Activated T-cell treated with anti-CD3 and anti-CD28 coated beads for 4 hours (primary cell): ENCODE results near the gene GSTK1.
A peak's percentile ranks its signal among the peaks of the same experiment; 100 is the strongest.
"Not testable (repeated sequence)": the region's sequence is repeated elsewhere in the genome, so short reads cannot be mapped to it uniquely, and the experiment has no call there.

Experiments used
- DNase-seq: peaks from one replicate; pipeline ENCODE4 v3.0.0-alpha.2; 2020

GSTK1 gene

DNA sequence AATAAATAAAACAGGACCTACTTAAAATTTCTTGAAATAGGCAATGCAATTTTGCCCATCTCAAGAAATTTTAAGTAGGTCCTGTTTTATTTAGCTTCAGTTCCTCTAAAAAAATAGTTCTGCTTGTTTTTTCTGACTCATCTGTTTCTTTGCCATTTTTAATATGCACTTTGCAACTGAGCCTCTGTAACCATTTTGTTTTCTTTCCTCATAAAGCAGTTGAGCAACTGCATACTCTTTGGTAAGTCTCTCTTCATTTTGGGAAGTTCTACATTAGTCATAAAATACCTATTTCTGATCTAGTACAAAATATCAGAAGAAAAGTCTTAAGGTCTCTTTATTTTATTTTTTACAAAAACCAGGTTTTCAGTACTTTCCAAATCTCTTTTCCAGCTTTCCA is 23.4 kb upstream of the GSTK1 start:
- no peak for DNase-seq

DNA sequence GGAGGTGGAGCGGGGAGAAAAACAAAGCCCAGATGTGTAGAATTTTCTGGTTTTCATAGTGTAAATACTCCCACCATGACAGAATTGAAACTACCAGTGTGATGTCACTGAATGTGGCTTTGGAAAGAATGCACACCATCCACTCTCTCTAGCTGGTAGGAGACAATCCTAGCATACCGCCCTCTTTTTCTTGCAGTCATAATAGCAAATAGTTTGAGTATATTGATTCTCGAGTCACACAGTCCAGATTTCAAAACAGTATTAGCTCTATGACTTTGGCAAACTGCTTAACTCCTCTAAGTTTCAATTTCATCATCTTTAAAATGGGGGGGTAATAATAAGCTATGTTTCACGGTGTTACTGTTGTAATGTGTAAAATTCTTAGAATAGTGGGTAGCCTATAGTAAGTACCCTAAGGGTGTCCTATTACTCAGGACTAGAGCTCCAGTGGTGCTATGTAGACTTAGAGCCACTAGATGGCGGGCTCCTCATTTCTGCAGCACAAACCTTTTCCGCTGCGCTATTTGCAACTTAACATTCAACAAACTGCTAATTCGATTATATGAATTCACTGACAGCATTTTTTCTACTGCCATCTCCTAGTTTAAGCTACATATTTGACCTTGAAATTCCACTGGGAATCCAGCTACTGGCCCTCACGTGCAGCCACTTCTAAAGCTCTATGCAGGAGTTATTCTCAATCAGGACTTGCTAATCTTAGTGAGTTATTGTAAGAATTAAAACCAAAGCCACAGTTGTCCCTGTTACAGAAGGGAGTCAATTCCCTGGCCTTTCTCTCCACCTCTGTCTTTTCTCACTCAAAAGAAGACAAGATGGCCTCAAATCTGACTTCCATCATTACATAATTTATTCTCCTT is 22.7 kb upstream of the GSTK1 start:
- peak; percentile 64 for DNase-seq

DNA sequence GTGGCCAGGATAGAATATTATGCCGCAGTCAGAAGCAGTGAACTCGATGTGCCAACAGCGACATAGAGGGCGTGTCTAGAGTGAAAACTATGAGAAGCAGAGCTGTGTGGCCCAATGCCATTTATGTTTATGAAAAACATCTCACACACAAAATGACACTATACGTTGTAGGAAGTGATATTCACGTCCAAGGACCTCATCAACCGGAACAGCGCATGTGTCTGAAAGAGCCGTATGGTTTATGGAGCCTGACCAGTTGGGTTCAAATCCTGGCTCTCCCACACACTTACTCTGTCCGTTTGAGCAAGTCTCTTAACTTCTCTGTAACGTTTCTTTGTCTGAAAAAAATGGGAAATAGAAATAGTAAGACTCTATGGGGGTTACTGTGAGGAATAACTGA is 20.9 kb upstream of the GSTK1 start:
- DNase-seq: no peak

DNA sequence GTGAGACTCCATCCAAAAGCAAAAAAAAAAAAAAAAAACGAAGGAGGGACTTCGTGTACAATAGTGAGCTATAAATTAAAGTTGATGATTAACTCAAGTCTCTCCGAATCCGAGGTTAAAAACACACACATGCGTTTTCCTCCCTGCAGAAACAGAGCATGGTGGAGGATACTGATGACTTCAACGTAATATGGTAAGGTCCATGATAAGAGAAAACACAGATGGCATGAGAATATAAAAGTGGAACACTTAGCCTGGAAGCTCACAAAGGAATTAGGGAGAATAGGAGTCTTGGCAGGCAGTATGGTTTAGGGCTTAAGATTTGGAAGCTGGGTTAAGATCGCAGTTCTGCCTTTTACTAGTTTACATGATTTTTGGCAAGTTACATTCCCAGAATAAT is 20.1 kb upstream of the GSTK1 start:
- no peak for DNase-seq

DNA sequence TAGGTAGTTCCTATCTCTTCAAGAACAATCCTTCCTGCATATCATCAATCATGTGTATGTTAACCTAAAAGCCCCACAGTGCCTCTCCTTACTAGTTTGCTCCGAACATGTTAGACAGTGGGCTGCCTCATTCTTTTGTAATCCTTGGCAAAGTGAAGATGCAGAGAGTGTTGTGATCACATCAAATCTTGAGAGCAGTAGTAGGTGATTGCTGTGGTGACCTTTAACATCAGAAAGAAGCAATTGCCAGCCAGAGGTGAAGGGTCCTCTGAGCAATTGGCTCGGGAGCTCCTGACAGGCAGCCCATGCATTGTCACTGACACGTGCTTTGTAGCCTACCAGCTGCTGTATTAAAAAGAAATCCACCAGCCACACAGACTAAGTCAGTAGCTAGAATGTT is 19.6 kb upstream of the GSTK1 start:
- DNase-seq: no peak

DNA sequence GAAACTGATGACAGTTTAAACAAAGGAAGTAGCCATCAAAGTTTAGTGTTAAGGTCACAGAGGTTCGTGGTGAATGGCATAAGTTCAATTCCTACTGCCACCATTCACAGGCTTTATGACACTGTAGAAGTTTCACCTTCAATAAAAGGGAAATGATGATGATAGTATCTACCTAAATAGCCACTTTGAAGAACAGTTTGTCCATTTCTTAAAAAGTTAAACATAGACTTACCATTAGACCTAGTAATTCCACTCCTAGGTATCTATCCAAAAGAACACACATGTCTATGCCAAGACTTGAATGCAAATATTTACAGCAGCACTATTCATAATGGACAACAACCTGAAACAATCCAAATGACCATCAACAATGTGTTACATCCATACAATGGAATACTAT is 18.9 kb upstream of the GSTK1 start:
- DNase-seq: no peak

DNA sequence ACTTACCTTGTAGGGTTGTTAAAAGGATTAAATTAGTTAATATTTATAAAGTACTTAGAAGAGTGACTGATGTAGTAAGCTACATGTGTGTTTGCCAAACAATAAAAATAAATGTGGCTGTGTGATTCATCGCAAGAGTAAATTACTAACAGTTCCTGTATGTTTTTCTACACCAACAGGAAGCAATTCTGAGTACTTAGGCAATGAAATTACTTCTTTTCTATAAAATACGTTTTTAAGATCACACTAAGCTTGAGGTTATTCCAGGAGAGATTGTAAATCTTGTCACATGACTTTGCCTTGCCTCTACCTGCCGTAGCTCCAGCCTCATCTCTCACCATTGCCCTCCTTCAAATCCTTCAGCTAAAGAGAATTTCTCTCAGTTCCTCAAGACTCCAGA is 18.1 kb upstream of the GSTK1 start:
- DNase-seq: no peak

DNA sequence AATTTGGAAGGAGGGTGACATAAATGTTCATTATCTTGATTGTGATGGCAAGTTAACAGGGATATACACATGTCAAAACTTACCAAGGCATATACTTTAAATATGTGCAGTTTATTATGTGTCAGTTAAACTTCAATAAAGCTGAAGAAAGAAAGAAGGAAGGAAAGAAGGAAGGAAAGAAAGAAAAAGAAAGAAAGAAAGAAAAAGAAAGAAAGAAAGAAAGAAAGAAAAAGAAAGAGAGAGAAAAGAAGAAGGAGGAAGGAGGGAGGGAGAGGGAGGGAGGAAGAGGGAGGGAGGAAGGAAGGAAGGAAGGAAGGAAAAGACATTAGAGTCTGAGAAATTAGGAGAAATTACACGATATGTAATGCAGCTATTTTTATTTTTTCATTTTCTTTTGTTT is 15.9 kb upstream of the GSTK1 start:
- DNase-seq: no peak

DNA sequence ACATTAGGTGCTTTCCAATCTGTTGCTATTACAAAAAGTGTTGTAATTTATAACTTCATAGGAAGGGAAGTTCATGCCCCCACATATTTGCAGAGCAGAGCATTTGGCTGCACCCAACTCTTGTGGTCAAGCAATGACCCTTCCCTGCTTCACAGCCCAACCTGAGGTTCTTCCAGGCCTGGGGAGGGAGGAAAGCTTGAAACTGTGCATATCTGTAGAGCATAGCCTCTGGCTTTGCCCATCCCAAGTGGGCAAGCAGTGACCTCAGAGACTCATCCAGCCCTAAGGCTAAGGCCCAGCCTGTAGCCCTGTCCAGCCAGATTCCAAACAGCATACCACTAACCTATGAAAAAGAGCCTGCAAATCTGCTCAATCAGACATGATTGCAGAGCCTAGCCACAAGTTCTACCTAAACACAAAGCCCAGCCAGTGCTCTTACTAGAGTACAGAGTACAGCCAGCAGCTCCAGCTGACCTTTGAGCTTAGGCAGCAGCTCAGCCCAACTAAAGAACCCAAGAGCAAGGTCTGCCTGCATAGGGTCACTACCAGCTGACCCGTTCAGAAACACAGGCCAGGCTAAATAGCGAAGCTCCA is 14.4 kb upstream of the GSTK1 start:
- no peak for DNase-seq

DNA sequence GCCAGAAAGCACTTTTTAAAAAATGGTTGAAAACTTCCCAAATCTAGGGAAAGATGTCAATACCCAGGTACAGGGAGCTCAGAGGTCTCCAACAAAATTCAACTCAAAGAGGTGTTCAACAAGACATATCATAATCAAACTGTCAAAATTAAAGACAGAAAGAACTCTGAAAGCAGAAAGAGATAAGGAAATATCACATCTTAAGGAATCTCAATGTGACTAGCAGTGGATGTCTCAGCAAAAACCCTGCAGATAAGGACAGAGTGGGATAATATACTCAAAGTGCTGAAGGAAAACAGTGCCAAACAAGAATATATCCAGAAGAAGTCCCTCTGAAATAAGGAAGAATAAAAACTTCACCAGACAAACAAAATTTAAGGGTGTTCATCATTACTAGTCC is 13.0 kb upstream of the GSTK1 start:
- no peak for DNase-seq

DNA sequence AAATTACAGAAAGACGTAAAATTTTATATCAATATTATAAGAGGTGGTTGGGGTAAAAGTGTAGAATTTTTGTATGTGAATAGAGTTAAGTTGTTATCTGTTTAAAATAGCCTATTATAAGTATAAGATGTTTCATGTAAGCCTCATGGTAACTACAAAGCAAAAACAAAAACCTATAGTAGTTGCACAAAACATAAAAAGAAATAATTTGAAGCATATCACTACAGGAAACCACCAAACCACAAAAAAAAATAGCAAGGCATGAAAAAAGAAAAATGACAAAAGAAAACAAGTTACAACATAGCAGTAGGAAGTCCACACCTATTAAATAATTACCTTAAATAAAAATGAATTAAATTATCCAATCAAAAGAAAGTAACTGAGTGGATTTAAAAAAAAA is 12.4 kb upstream of the GSTK1 start:
- DNase-seq: no peak

DNA sequence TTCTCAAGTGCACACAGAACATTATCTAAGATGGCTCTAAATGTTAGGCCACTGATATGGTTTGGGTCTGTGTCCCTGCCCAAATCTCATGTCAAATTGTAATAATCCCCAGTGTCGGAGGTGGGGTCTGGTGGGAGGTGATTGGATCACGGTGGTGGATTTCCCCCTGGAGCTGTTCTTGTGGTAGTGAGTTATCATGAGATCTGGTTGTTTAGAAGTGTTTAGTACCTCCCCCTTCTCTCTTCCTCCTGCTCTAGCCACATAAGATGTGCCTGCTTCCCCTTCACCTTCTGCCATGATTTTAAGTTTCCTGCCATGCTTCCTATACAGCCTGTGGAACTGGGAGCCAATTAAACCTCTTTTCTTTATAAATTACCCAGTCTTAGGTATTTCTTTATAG is 11.2 kb upstream of the GSTK1 start:
- no peak for DNase-seq

DNA sequence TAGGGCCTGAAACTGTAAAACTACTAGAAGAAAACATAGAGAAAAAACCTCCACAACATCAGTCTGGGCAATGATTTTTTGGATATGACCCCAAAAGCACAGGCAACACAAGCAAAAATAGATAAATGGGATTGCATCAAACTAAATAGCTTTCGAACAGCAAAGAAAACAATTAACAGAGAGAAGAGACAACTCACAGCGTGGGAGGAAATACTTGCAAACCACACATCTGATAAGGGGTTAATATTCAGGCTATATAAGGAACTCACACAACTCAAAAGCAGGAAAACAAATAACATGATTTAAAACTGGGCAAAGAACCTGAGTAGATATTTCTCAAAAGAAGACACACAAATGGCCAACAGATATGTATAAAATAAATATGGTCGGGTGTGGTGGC is 7.7 kb upstream of the GSTK1 start:
- DNase-seq: no peak

DNA sequence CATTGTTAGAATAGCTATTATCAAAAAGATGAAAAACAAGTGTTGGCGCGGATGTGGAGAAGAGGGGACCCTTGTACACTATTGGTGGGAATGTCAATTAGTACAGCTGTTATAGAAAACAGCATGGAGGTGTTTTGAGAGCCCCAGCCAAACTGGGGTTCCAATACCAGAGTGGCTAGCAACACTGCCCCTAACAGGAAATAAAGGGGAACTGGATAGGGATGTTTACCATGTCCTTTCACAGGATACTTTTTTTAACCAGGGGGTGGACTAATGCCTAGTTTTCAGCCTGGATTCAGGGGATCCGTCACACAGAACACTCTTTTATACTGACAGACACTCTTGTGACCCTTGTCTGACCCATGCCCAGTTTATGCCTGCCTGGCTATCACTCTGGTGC is 6.9 kb upstream of the GSTK1 start:
- DNase-seq: no peak

DNA sequence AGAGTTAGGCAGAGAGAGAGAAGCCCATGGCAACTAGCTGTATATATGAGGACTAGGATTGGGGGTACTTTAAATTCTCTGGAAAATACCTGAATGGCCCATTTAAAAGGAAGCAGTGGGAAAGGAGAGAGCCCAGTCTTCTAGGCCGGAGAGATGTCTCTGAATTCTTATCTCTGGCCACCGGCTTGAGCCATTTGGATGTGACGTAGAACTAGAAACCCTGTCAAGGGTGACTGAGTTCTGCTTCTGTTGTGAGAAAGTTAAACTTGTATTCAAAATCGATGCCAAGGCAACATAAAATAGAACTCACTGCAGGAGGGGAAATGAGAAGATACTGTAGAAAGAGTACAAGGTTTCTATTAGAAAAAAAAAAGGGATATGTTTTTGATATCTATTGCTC is 6.3 kb upstream of the GSTK1 start:
- no peak for DNase-seq

DNA sequence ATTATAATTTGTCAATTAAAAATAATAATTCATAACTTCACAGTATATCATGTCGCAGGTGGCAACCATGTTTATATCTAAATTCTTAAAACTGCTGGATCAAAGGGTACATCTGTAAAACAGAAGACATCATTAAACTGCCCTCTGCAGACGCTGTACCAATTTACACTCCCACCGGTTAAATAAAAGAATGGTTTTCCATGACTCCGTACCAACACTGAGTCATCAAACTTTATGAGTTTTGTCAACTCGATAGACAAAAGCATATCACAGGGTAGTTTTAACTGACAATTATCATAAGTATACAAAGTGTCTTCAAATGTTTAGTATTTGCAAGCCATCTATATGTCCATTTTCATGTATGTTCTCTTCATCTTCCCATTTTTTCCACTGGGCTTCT is 5.7 kb upstream of the GSTK1 start:
- DNase-seq: no peak

DNA sequence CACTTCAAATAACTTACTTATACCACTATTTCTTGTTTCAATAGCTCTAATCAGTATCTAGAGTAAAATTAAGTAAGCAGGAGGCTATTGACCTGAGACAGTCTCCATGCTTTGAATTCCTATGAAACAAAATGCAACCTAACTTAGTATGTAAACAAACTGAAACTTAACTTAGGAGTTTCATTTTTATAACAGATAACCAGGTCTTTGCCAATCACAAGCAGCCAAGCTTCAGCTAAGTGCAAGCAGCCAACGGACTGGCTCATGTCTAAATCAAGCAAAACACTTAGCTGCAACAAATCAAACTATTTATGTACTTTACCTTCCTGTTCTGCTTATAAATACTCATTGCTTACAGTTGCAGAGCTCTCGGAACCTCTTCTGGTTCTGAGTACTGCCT is 4.4 kb upstream of the GSTK1 start:
- DNase-seq: no peak

DNA sequence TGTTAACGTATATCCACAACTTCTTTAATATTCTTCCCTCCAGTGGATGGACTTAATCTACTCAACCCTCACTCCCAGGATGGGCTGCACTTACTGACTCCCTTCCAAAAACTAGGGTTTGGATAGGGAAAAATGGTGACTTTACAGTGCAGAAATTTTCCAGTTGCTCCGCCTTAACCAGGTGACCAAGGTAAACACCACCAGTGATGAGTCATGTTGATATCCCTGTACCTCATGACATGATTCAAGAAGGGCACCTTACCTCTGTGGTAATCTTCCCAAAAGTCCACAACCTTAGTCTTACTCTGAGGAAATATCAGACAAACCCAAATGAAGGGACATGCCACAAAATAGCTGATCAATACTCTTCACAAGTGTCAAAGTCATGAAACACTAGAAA is 3.5 kb upstream of the GSTK1 start:
- DNase-seq: no peak

DNA sequence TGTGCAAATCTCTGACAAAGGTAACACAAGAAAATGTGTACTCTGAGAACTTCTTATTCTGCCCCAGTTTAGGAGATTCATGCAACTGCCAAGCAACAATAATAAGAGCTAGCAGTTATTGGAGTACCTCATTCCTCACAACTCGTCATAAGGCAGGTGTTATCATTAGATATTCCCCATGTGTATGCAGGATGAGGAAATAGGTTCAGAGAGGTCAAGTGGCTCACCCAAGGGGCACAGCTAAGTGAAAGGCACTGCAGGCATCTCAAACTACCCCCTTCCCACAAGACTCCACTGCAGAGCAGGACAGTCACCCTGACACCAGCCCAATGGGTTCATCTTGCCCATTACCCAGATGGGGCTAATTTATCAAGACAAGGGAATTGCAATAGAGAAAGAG is 1.3 kb upstream of the GSTK1 start:
- DNase-seq: no peak

DNA sequence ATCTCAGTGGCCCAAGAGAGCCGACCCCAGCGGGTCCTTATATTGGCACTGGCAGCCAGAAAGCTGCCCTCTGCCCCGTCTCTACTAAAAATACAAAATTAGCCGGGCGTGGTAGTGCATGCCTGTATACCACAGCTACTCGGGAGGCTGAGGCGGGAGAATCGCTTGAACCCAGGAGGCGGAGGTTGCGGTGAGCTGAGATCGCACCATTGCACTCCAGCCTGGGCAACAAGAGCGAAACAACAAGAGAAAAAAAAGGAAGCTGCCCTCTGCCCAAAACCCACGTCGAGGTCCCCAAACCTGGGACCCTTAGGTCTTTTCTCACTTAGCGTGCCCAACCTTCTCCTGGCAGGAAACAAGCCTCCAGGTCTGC is 941 bp downstream of the GSTK1 start:
- not testable (repeated sequence) for DNase-seq

DNA sequence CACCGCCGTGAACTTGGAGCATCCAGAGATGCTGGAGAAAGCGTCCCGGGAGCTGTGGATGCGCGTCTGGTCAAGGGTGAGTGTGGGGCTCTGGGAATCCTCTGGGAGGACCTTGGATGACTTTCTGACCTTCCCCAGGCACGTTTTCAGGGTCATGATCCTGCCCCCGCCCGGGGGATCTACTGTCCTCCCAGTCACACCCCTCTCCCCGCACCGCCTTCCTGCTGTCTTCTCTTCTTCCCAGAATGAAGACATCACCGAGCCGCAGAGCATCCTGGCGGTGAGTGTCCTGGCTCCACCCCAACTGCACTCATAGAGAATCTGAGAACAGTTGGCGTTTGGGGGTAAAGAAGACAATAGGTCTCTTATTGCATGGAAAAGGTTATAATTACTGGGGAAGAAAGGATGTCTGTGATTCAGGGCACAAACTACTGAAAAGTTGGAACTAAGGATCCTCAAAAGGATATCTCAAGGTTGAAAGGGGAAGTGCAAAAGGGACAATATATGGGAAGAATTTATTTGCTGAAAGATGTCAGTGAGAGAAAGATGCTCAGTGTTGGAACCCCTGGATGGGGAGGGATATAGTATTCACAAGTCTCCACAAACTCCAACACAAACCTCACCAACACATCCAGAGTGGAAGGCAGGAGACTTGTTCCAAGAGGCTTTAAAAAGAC is 1.9 kb downstream of the GSTK1 start:
- no peak for DNase-seq

DNA sequence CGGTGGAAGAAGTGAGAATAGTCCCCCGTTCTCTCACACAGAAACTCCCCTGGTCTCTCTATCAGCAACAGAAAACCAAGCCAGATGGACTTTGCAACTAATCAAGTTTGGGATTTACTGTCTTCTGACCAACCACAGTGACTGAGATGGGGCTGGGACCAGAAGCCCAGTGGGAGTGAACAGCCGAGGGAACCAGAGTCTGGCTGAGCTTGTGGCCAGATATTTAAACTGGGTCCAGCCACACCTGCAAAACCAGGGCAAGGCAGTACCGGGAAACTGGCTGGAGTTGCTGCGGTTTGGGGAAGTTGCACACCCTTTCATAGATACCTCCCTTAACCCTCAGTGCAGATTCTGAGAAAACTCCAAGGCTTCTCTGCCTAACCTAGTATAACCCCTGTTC is 6.0 kb downstream of the GSTK1 start:
- no peak for DNase-seq

DNA sequence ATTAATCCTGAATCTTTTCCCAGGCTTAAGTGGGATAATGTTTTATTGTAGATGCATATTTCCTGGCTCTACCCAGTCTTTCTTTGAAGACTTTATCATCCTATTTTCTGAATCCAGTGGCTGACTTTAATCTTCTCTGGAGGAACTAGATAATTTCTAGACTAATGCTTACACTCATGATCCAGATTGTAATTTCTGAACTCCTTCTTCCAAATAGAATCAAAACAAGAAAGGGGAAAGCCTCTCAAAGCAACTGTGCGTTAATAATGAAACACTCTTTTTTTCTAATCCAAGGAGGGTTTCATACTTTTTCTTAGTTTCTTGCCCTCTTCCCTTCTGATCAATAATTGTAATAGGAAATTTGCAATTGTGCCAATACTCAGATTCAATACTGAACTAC is 8.0 kb downstream of the GSTK1 start:
- DNase-seq: no peak

DNA sequence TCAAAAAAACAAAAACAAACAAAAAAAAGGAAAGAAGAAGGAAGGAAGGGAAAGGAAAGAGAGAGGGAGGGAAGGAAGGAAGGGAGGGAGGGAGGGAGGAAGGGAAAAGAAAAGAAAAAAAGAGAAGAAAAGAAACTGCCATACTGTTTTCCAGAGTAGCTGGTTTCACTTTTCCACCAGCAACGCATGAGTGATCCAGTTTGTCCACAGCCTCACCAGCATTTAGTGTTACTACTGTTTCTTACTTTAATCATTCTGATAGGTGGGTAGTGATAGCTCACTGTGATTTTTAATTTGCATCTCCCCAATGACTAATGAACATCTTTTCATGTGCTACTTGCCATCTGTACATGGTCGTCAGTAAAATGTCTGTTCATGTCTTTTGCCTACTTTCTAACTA is 9.6 kb downstream of the GSTK1 start:
- DNase-seq: no peak
